ENCODE measurements around the gene NUMBL.

DNA sequence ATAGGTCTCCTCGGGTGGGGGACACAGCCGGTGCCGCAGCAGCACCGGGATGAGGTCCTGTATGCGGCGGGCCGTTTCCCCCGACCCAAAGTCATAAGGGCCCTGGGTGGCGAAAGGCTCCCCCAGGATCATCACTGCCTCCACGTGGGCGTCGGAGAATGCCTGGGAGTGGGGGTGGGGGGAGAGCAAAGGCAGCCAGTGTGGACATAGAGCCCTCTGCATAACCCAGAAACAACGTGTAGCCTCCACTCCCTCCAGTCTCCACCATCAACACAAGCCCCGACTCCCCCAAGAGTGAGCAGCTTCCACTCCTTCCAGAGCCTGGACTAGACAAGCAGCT lies 1.7 kb upstream of the NUMBL start:
- TF ChIP-seq POLR2AphosphoS5 (IDR thresholded peaks at IDR 0.05; ENCODE audit: low read depth, low read length), result no peak
- no peak for TF ChIP-seq REST (IDR thresholded peaks at IDR 0.05; ENCODE audit: insufficient read depth in 1 of 2, low read depth in 2 of 2, low read length in 2 of 2)
